ENCODE measurements around the gene CMSS1.

GRCh38 chr3:100053951-100054620, 236.4 kb downstream of the CMSS1 start:
- TF ChIP-seq CTCF (IDR thresholded peaks at IDR 0.05) (no peak), POLR2A (IDR thresholded peaks at IDR 0.05) (no peak)

All from adrenal gland (tissue), 5 donors.